GM19025 (cell line): ENCODE measurements around the gene HK2.
"Not testable (repeated sequence)": the region's sequence is repeated elsewhere in the genome, so short reads cannot be mapped to it uniquely, and the experiment has no call there.

ENCODE experiments used
- ATAC-seq: cut with Tn5 transposase; IDR thresholded peaks from one replicate; pipeline ENCODE4 v1.9.1; 2021; ENCODE audit warnings: mild to moderate bottlenecking, low read depth, moderate library complexity; ENCODE audit not compliant: unreplicated experiment

Gene HK2

GRCh38 chr2:74833418-74834233, at the start of gene HK2:
HK2 (plus strand) TSS chr2:74834127; CDS start chr2:74834581, 454 bp downstream.
- peak; percentile 82 for ATAC-seq

- no peak for ATAC-seq
Observed at GRCh38 chr2:74789271-74789670, 44.7 kb upstream of the HK2 start.

DNA sequence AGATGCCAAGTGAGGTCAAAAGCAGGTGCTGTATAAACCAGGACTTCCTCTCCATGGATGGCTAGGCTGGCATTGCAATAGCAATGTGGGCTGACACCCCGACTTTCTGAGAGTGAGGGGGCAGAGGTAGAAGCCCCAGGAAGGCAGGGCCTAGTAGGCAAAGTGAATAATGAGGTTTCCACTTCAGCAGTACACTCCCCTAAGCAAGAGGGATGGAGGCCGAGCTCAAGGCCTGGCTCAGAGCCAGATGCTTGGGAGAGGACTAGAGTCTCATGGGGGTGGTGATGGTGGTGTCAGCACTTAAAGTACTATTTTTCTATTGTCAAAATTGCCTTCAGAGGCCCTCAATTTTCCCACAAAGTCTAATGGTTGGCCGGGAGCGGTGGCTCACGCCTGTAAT, 41.6 kb upstream of the HK2 start:
- no peak for ATAC-seq

- ATAC-seq = not testable (repeated sequence)
Observed at GRCh38 chr2:74794878-74795277, 39.0 kb upstream of the HK2 start.

DNA sequence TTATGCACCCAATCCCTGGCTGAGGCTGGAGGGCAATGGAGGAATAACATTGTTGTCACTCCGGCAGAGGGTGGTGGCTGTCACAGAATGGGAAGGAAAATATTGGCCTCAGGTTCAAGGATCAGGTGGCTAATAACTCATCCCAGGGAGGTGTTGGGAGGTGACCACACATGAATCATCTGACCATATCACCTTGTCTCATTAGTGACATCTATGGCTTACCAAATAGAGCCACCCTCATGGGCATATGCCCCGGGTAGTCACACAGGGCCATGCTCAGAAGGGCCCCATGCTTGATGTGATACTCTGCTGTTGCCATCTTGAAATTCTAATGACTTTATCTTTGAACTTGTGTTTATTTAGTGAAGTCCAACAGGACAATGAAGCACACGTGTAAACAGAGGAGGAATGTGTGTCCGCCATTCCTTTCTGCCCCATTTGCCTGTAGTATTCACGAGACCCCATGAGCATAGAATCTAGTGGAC, 27.5 kb upstream of the HK2 start:
- ATAC-seq = no peak

DNA sequence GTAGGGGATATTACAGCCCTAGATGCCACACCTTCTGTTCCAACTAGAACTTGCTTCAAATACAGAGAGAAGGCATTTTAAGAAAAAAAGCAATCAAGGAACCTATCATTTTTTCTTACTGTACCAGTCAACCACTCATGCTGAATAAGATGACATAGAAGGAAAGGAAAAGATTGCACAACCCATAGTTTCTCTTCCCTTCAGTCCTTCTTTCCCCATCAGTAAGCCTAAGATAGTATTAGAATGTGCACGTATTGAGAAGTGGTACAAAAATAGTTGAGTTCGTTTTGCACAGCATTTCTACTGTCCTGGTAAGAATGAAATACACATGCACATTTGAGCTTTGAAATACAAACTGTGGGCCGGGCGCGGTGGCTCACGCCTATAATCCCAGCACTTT, 27.0 kb upstream of the HK2 start:
- ATAC-seq = no peak

DNA sequence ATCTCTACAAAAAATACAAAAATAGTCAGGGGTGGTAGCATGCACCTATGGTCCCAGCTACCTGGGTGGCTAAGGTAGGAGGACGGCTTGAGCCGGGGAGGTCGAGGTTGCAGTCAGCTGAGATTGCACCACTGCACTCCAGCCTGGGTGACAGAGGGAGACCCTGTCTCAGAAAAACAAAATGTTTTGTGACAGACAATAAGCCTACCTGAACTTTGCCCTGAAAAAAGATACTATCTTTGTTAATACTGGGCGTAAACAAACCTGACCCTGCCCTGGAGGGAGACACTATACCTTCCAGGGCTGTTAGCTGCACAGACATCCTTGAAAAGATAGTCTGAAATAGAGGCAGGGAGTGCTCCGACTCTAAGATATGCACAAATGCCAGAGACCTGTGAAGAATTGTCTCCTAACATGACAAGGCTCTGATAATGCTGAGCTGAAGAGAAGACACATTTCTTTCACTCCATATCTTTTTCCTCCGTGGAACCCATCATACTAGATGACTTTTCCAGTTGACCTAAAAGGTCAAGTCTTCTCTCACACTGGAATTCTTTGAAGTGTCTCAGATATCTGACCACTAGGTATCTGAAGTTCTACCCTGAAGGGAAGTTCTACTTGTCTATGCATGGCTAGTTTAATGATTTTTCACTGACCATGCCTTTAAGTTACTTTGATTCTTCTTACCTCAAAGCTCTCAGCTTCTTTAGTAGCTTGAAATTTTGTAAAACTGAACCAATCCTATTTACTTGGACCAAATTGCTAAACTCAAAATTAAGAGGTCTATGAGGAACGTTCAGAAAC, 20.9 kb upstream of the HK2 start:
- no peak for ATAC-seq

- ATAC-seq = no peak
Observed at GRCh38 chr2:74814102-74814501, 19.8 kb upstream of the HK2 start.

GRCh38 chr2:74815941-74816340, 18.0 kb upstream of the HK2 start:
- no peak for ATAC-seq

DNA sequence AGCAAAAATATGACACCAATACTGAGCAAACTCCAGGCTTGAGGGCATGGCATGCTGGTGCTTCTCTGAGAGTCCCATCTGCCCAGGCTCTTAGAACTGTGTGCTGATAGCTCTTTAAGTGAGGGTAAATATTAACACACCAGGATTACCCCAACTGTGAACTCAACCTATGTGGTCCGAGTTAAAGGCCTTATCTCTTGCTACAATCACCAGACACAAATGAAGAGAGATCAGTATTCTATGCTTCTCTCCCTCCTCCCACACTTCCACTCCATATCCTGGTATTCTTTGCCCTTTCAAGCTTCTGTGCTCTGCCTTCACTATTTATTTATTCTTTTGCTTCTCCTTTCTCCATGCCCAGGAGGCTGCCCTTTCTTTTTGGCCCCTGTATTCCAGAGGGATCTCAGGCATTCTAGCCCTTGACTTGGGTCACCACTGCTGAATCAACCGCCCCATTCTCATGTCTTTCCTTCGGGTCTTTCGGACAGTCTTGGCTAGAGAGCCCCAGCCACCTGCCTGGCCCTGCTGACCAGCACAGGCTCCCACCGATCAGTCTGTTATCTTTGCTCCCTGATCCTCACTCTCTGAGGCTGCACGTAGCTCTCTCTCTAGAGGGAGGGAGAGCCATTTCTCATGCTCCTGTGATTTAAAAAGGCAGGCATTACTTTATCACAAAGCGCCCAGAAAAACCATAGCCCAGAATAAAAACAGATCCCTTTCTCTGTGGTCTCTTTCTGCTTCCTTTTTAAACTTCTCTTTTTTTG, 17.2 kb upstream of the HK2 start:
- ATAC-seq = no peak

- ATAC-seq = no peak
Observed at GRCh38 chr2:74817304-74817675, 16.6 kb upstream of the HK2 start.

GRCh38 chr2:74819702-74820101, 14.2 kb upstream of the HK2 start:
- ATAC-seq = no peak

- no peak for ATAC-seq
Observed at GRCh38 chr2:74821177-74822126, 12.5 kb upstream of the HK2 start.

- ATAC-seq = no peak
Observed at GRCh38 chr2:74822771-74823566, 11.0 kb upstream of the HK2 start.

GRCh38 chr2:74824679-74825078, 9.2 kb upstream of the HK2 start:
- ATAC-seq = no peak

- no peak for ATAC-seq
Observed at GRCh38 chr2:74828543-74828942, 5.4 kb upstream of the HK2 start.

DNA sequence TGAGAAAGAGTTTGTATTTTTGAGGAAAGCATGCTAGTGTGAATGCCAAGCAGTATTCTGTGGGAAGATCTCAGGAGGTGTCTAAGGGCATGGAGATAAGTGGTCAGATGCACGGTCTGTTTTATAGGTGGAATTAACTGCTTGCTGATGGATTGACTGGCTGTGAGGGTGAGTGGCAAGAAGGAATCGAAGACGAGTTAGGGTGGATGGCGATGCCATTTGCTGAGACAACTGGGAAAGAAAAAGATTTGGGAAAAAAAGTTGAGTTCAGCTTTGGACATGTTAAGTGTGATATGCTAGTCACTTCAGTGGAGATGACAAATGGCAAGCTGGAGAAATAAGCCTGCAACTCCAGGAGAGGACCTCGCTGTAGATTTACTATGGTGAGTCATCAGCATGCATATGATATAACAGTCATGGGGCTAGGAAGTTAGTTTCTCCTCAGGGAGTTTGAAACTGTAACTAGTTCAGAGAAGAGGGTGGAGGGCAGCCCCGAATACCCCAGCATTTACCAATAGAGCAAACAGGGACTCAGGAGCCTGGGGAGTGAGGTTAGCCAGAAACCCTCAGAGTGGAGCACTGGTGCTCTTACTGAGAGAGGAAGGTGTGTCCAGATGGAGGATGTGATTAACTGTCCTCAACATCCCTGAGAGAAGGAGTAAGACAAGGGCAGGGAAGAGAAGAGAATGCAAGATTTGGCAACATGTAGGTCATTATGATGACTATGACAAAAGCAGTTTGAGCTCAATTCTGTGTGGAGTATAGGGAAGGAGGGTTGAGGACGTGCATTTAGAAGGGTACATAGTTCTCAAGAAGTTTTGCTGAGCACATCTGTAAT, 2.0 kb upstream of the HK2 start:
- ATAC-seq = no peak

DNA sequence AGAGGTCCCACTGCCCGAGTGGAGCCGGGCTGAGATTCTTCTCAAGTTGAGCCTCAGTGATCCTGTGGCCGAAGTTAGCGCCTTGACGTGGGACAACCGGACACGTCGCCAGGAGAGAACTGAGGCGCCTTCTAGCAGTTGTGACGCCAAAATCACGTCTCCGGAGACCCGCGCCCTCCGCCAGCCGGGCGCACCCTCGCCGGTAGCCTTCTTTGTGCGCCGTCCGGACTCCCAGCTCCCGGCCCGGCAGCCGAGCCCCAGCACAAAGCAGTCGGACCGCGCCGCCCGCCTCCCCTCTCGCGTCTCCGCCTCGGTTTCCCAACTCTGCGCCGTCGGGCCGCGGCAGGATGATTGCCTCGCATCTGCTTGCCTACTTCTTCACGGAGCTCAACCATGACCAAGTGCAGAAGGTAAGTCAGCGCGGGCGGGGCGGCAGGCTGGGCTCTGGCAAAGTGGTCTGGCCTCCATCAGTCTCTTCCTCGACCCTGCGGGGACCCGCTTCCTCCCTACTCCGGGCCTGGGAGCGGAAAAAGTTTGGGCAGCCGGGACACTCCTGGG, 386 bp downstream of the HK2 start:
- ATAC-seq = peak; percentile 14
